SU-DHL-6 (cell line): Measurements from ENCODE around the gene NXT1.

Experiments
- EZH2phosphoT487 ChIP-seq: fragments of 200-600 bp; sonication (generic), shearing (Covaris generic); conservative IDR thresholded peaks from 2 replicates; pipeline ENCODE4 v1.6.1; 2018; ENCODE audit warnings: mild to moderate bottlenecking, antibody characterized with exemption, low read length, moderate library complexity, mixed read lengths
- TF ChIP-seq, protein P1 (sequence below): fragments of 200-600 bp; sonication (generic); IDR thresholded peaks from one replicate; pipeline ENCODE4 v1.5.1; 2017; ENCODE audit warnings: antibody characterized with exemption, mild to moderate bottlenecking, low read length, moderate library complexity; ENCODE audit not compliant: insufficient read depth, poor library complexity, severe bottlenecking

DNA sequence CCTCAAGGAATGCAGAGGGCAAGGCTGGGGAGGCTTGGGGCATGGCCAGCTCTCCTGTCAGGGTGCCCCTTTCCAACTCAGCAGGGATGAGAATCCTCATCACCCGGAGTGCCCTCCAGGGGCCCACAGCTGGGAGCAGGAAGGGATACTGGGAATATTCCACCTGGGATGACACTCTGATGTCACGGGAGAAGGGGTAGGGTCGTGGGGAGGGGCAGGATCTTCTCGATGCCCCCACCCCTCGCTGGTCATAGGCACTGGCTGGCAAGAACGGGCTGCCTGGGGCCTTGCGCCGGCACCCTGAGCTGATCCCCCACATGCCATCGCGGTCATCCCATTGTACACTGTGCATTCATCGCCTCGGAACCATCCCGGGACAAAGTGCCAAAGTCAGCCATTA is 10.6 kb upstream of the NXT1 start:
- TF ChIP-seq, protein P1, sequence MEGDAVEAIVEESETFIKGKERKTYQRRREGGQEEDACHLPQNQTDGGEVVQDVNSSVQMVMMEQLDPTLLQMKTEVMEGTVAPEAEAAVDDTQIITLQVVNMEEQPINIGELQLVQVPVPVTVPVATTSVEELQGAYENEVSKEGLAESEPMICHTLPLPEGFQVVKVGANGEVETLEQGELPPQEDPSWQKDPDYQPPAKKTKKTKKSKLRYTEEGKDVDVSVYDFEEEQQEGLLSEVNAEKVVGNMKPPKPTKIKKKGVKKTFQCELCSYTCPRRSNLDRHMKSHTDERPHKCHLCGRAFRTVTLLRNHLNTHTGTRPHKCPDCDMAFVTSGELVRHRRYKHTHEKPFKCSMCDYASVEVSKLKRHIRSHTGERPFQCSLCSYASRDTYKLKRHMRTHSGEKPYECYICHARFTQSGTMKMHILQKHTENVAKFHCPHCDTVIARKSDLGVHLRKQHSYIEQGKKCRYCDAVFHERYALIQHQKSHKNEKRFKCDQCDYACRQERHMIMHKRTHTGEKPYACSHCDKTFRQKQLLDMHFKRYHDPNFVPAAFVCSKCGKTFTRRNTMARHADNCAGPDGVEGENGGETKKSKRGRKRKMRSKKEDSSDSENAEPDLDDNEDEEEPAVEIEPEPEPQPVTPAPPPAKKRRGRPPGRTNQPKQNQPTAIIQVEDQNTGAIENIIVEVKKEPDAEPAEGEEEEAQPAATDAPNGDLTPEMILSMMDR = no peak
- TF ChIP-seq EZH2phosphoT487 = no peak
